HEK293 (cell line): Measurements from ENCODE around the gene PRR11.

Experiments used
- GLIS1 ChIP-seq: fragments of 450-650 bp; formaldehyde crosslinking; IDR thresholded peaks from 2 replicates; pipeline ENCODE4 v1.5.1; 2016; ENCODE audit warnings: missing biosample characterization, missing genetic modification characterization
- GLIS2 ChIP-seq: fragments of 450-650 bp; formaldehyde crosslinking; IDR thresholded peaks from 2 replicates; pipeline ENCODE4 v1.5.1; 2016; ENCODE audit warnings: missing biosample characterization, missing genetic modification characterization
- IKZF3 ChIP-seq: fragments of 450-650 bp; IDR thresholded peaks from 2 replicates; pipeline ENCODE4 v1.5.0; 2018; ENCODE audit warnings: missing biosample characterization, mild to moderate bottlenecking, missing genetic modification characterization, moderate library complexity
- MYNN ChIP-seq: fragments of 450-650 bp; formaldehyde crosslinking; IDR thresholded peaks from 2 replicates; pipeline ENCODE4 v1.5.1; 2016; ENCODE audit warnings: missing biosample characterization, missing genetic modification characterization, borderline replicate concordance
- RBAK ChIP-seq: fragments of 450-650 bp; formaldehyde crosslinking; IDR thresholded peaks from 2 replicates; pipeline ENCODE4 v1.5.1; 2016; ENCODE audit warnings: missing biosample characterization, missing genetic modification characterization
- SETDB1 ChIP-seq: IDR thresholded peaks from one replicate; pipeline ENCODE4 v1.6.1; 2017; ENCODE audit warnings: mild to moderate bottlenecking, low read length, moderate library complexity, mixed read lengths; ENCODE audit not compliant: insufficient read length
- TRIM28 ChIP-seq: IDR thresholded peaks from 2 replicates; pipeline ENCODE4 v1.6.1; 2011; ENCODE audit warnings: low read length, control low read depth, borderline replicate concordance
- ZEB2 ChIP-seq: fragments of 450-650 bp; formaldehyde crosslinking; IDR thresholded peaks from 2 replicates; pipeline ENCODE4 v1.5.1; 2016; ENCODE audit warnings: missing biosample characterization, missing genetic modification characterization
- ZFHX2 ChIP-seq: fragments of 450-650 bp; formaldehyde crosslinking; conservative IDR thresholded peaks from 2 replicates; pipeline ENCODE4 v1.5.1; 2016; ENCODE audit warnings: missing biosample characterization, missing genetic modification characterization
- ZFP41 ChIP-seq: fragments of 450-650 bp; formaldehyde crosslinking; IDR thresholded peaks from 2 replicates; pipeline ENCODE4 v1.5.1; 2016; ENCODE audit warnings: missing biosample characterization, missing genetic modification characterization, borderline replicate concordance
- ZNF211 ChIP-seq: fragments of 450-650 bp; formaldehyde crosslinking; IDR thresholded peaks from 2 replicates; pipeline ENCODE4 v1.5.1; 2016; ENCODE audit warnings: low read depth, missing biosample characterization, missing genetic modification characterization
- ZNF324 ChIP-seq: fragments of 450-650 bp; formaldehyde crosslinking; IDR thresholded peaks from 2 replicates; pipeline ENCODE4 v1.5.1; 2016; ENCODE audit warnings: missing biosample characterization, missing genetic modification characterization
- ZNF354C ChIP-seq: fragments of 450-650 bp; formaldehyde crosslinking; IDR thresholded peaks from 2 replicates; pipeline ENCODE4 v1.5.1; 2016; ENCODE audit warnings: missing biosample characterization, missing genetic modification characterization, low read depth, borderline replicate concordance
- ZNF629 ChIP-seq: fragments of 450-650 bp; formaldehyde crosslinking; IDR thresholded peaks from 2 replicates; pipeline ENCODE4 v1.5.1; 2017; ENCODE audit warnings: missing biosample characterization, missing genetic modification characterization
- ZNF660 ChIP-seq: fragments of 450-650 bp; IDR thresholded peaks from 2 replicates; pipeline ENCODE4 v1.5.1; 2018; ENCODE audit warnings: missing biosample characterization, mild to moderate bottlenecking, missing genetic modification characterization
- ZNF76 ChIP-seq: fragments of 450-650 bp; formaldehyde crosslinking; IDR thresholded peaks from 2 replicates; pipeline ENCODE4; 2016; ENCODE audit warnings: low read depth, missing biosample characterization, missing genetic modification characterization, borderline replicate concordance
- ZNF785 ChIP-seq: fragments of 450-650 bp; formaldehyde crosslinking; IDR thresholded peaks from 2 replicates; pipeline ENCODE4 v1.5.1; 2016; ENCODE audit warnings: missing biosample characterization, missing genetic modification characterization
- ZSCAN30 ChIP-seq: fragments of 450-650 bp; IDR thresholded peaks from 2 replicates; pipeline ENCODE4 v1.5.1; 2018; ENCODE audit warnings: missing biosample characterization, mild to moderate bottlenecking, missing genetic modification characterization, moderate library complexity
- TF ChIP-seq, protein P1 (sequence below): fragments of 450-650 bp; formaldehyde crosslinking; IDR thresholded peaks from 2 replicates; pipeline ENCODE4 v1.5.0; 2017; ENCODE audit warnings: missing biosample characterization, missing genetic modification characterization, borderline replicate concordance
- TF ChIP-seq, protein P2 (sequence below): fragments of 450-650 bp; formaldehyde crosslinking; IDR thresholded peaks from 2 replicates; pipeline ENCODE4; 2016; ENCODE audit warnings: missing biosample characterization, missing genetic modification characterization
- TF ChIP-seq, protein P3 (sequence below): fragments of 450-650 bp; formaldehyde crosslinking; IDR thresholded peaks from 2 replicates; pipeline ENCODE4 v1.5.1; 2016; ENCODE audit warnings: missing biosample characterization, missing genetic modification characterization
- TF ChIP-seq, protein P4 (sequence below): fragments of 450-650 bp; formaldehyde crosslinking; IDR thresholded peaks from 2 replicates; pipeline ENCODE4 v1.5.1; 2016; ENCODE audit warnings: missing biosample characterization, missing genetic modification characterization
- TF ChIP-seq, protein P5 (sequence below): fragments of 450-650 bp; IDR thresholded peaks from 2 replicates; pipeline ENCODE4 v1.5.1; 2018; ENCODE audit warnings: missing biosample characterization, missing genetic modification characterization
- TF ChIP-seq, protein P6 (sequence below): fragments of 450-650 bp; formaldehyde crosslinking; IDR thresholded peaks from 2 replicates; pipeline ENCODE4 v1.5.1; 2016; ENCODE audit warnings: missing biosample characterization, missing genetic modification characterization, low read depth
- TF ChIP-seq, protein P7 (sequence below): fragments of 450-650 bp; formaldehyde crosslinking; IDR thresholded peaks from 2 replicates; pipeline ENCODE4 v1.5.1; 2016; ENCODE audit warnings: missing biosample characterization, missing genetic modification characterization

PRR11 gene

DNA sequence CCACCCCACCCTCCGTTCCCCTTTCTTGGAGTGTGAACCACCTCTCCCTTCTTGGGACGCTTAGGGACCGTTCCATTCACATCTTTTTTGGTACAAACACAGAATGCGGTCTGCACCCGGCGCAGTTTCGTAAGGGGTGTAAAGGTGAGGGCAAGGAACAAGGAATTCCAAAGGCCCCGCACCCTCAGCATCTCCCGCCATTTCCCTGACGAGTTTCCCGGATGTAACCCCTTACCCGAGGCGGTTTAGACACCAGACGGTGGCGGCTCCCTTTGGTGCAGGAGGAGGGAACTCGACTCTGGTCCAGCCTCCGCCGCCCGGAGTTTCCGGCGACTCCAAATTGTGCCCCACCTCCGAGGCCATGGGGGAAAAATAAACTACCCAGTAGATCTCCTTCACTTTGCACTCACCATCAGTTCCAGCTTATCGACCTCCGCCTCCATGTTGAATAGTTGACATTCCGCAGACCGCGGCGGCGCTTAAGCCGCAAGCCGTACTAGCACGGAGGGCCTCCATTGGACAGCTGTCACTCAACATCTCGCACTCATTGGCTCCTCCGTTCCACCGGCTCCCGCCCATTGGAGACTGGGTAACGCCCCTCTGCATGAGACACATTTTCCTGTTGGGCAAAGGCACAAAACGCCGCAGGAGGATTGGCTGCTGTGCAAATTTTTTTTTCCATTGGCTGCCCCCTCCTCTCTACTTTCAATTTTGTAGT, 666 bp upstream of the PRR11 start, which contains the start of gene SKA2 (continued):
- TF ChIP-seq, protein P1, sequence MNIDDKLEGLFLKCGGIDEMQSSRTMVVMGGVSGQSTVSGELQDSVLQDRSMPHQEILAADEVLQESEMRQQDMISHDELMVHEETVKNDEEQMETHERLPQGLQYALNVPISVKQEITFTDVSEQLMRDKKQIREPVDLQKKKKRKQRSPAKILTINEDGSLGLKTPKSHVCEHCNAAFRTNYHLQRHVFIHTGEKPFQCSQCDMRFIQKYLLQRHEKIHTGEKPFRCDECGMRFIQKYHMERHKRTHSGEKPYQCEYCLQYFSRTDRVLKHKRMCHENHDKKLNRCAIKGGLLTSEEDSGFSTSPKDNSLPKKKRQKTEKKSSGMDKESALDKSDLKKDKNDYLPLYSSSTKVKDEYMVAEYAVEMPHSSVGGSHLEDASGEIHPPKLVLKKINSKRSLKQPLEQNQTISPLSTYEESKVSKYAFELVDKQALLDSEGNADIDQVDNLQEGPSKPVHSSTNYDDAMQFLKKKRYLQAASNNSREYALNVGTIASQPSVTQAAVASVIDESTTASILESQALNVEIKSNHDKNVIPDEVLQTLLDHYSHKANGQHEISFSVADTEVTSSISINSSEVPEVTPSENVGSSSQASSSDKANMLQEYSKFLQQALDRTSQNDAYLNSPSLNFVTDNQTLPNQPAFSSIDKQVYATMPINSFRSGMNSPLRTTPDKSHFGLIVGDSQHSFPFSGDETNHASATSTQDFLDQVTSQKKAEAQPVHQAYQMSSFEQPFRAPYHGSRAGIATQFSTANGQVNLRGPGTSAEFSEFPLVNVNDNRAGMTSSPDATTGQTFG (tag by site-specific recombination): no peak
- TF ChIP-seq ZFP41 (tag by site-specific recombination) (no peak), MYNN (no peak), ZNF76 (peak; percentile 55; the same call in 1 of the 2 replicates), IKZF3 (tag by site-specific recombination) (peak; percentile 70), ZNF324 (no peak), ZNF660 (tag by site-specific recombination) (peak; percentile 14; the same call in 1 of the 2 replicates), SETDB1 (peak; percentile 87), ZFHX2 (no peak), ZEB2 (tag by site-specific recombination) (peak; percentile 81), ZNF785 (no peak), TRIM28 (no peak), ZNF211 (tag by site-specific recombination) (no peak), RBAK (tag by site-specific recombination) (no peak), ZSCAN30 (0 out of 2 replicates have a peak, but pooled peaks have one; percentile 69), GLIS2 (tag by site-specific recombination) (0 out of 2 replicates have a peak, but pooled peaks have one; percentile 7), GLIS1 (tag by site-specific recombination) (peak; percentile 42; the same call in 1 of the 2 replicates), ZNF354C (tag by site-specific recombination) (no peak), ZNF629 (peak; percentile 32)
- TF ChIP-seq, protein P2, sequence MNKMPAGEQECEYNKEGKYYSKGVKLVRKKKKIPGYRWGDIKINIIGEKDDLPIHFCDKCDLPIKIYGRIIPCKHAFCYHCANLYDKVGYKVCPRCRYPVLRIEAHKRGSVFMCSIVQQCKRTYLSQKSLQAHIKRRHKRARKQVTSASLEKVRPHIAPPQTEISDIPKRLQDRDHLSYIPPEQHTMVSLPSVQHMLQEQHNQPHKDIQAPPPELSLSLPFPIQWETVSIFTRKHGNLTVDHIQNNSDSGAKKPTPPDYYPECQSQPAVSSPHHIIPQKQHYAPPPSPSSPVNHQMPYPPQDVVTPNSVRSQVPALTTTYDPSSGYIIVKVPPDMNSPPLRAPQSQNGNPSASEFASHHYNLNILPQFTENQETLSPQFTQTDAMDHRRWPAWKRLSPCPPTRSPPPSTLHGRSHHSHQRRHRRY (tag by site-specific recombination): no peak
- TF ChIP-seq, protein P3, sequence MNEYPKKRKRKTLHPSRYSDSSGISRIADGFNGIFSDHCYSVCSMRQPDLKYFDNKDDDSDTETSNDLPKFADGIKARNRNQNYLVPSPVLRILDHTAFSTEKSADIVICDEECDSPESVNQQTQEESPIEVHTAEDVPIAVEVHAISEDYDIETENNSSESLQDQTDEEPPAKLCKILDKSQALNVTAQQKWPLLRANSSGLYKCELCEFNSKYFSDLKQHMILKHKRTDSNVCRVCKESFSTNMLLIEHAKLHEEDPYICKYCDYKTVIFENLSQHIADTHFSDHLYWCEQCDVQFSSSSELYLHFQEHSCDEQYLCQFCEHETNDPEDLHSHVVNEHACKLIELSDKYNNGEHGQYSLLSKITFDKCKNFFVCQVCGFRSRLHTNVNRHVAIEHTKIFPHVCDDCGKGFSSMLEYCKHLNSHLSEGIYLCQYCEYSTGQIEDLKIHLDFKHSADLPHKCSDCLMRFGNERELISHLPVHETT (tag by site-specific recombination): peak; percentile 54
- TF ChIP-seq, protein P4, sequence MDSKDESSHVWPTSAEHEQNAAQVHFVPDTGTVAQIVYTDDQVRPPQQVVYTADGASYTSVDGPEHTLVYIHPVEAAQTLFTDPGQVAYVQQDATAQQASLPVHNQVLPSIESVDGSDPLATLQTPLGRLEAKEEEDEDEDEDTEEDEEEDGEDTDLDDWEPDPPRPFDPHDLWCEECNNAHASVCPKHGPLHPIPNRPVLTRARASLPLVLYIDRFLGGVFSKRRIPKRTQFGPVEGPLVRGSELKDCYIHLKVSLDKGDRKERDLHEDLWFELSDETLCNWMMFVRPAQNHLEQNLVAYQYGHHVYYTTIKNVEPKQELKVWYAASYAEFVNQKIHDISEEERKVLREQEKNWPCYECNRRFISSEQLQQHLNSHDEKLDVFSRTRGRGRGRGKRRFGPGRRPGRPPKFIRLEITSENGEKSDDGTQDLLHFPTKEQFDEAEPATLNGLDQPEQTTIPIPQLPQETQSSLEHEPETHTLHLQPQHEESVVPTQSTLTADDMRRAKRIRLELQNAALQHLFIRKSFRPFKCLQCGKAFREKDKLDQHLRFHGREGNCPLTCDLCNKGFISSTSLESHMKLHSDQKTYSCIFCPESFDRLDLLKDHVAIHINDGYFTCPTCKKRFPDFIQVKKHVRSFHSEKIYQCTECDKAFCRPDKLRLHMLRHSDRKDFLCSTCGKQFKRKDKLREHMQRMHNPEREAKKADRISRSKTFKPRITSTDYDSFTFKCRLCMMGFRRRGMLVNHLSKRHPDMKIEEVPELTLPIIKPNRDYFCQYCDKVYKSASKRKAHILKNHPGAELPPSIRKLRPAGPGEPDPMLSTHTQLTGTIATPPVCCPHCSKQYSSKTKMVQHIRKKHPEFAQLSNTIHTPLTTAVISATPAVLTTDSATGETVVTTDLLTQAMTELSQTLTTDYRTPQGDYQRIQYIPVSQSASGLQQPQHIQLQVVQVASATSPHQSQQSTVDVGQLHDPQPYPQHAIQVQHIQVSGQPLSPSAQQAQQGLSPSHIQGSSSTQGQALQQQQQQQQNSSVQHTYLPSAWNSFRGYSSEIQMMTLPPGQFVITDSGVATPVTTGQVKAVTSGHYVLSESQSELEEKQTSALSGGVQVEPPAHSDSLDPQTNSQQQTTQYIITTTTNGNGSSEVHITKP (tag by site-specific recombination): peak; percentile 55
- TF ChIP-seq, protein P5, sequence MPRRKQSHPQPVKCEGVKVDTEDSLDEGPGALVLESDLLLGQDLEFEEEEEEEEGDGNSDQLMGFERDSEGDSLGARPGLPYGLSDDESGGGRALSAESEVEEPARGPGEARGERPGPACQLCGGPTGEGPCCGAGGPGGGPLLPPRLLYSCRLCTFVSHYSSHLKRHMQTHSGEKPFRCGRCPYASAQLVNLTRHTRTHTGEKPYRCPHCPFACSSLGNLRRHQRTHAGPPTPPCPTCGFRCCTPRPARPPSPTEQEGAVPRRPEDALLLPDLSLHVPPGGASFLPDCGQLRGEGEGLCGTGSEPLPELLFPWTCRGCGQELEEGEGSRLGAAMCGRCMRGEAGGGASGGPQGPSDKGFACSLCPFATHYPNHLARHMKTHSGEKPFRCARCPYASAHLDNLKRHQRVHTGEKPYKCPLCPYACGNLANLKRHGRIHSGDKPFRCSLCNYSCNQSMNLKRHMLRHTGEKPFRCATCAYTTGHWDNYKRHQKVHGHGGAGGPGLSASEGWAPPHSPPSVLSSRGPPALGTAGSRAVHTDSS (tag by site-specific recombination): peak; percentile 18; the same call in 1 of the 2 replicates
- TF ChIP-seq, protein P6, sequence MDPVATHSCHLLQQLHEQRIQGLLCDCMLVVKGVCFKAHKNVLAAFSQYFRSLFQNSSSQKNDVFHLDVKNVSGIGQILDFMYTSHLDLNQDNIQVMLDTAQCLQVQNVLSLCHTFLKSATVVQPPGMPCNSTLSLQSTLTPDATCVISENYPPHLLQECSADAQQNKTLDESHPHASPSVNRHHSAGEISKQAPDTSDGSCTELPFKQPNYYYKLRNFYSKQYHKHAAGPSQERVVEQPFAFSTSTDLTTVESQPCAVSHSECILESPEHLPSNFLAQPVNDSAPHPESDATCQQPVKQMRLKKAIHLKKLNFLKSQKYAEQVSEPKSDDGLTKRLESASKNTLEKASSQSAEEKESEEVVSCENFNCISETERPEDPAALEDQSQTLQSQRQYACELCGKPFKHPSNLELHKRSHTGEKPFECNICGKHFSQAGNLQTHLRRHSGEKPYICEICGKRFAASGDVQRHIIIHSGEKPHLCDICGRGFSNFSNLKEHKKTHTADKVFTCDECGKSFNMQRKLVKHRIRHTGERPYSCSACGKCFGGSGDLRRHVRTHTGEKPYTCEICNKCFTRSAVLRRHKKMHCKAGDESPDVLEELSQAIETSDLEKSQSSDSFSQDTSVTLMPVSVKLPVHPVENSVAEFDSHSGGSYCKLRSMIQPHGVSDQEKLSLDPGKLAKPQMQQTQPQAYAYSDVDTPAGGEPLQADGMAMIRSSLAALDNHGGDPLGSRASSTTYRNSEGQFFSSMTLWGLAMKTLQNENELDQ: no peak
- TF ChIP-seq, protein P7, sequence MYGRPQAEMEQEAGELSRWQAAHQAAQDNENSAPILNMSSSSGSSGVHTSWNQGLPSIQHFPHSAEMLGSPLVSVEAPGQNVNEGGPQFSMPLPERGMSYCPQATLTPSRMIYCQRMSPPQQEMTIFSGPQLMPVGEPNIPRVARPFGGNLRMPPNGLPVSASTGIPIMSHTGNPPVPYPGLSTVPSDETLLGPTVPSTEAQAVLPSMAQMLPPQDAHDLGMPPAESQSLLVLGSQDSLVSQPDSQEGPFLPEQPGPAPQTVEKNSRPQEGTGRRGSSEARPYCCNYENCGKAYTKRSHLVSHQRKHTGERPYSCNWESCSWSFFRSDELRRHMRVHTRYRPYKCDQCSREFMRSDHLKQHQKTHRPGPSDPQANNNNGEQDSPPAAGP (tag by site-specific recombination): peak; percentile 44; the same call in 1 of the 2 replicates
